Sigmoid colon (tissue), 7 donors: ENCODE measurements around the gene SH2D1A. TPM values are rescaled to one million over a fixed set of nuclear protein-coding genes. Genes with fewer than 3 reads are reported as not detected.

Source experiments
- DNase-seq: peaks from one replicate; pipeline ENCODE4 v3.0.0-alpha.2; 2019
- H3K27ac ChIP-seq, 4 donors: fragments of 200-600 bp; sonication (generic); one replicate each; pipeline ENCODE4 v1.5.1; 2016 to 2019; ENCODE audit warnings: mild to moderate bottlenecking in 1 of 4
- H3K27me3 ChIP-seq, 3 donors: fragments of 200-600 bp; sonication (generic); one replicate each; pipeline ENCODE4 v1.5.1; 2019; ENCODE audit warnings: mild to moderate bottlenecking in 1 of 3
- H3K36me3 ChIP-seq, 4 donors: fragments of 200-600 bp; sonication (generic); one replicate each; pipeline ENCODE4 v1.5.1; 2016 to 2019
- H3K4me1 ChIP-seq, 4 donors: fragments of 200-600 bp; sonication (generic); one replicate each; pipeline ENCODE4 v1.5.1; 2017 to 2019
- H3K4me3 ChIP-seq, 4 donors: fragments of 200-600 bp; sonication (generic); one replicate each; pipeline ENCODE4 v1.5.1; 2017 to 2019; ENCODE audit warnings: mild to moderate bottlenecking in 2 of 4, moderate library complexity in 1 of 4
- H3K9me3 ChIP-seq, 4 donors: fragments of 200-600 bp in 3 of 4; sonication (generic) in 3 of 4; one replicate each; pipeline versions ENCODE4 v1.5.1 to v1.6.1; 2013 to 2019
- CTCF ChIP-seq, 4 experiments: fragments of 450-650 bp in 3 of 4; fragments of 200-600 bp in 1 of 4; IDR thresholded peaks; one replicate each; pipeline ENCODE4 v1.5.1; 2016 to 2019; ENCODE audit warnings: antibody characterized with exemption in 4 of 4, mild to moderate bottlenecking in 3 of 4, moderate library complexity in 2 of 4
- EP300 ChIP-seq, 4 donors: sonication (generic); formaldehyde crosslinking; IDR thresholded peaks; one replicate each; pipeline ENCODE4 v1.6.1; 2017; ENCODE audit warnings: antibody characterized with exemption in 4 of 4
- POLR2A ChIP-seq, 2 donors: fragments of 450-650 bp; IDR thresholded peaks; one replicate each; pipeline ENCODE4 v1.6.1; 2016; ENCODE audit warnings: antibody characterized with exemption in 2 of 2, mild to moderate bottlenecking in 2 of 2, moderate library complexity in 2 of 2
- POLR2AphosphoS5 ChIP-seq, 4 donors: sonication (generic); formaldehyde crosslinking; IDR thresholded peaks; one replicate each; pipeline ENCODE4 v1.6.1; 2017; ENCODE audit warnings: antibody characterized with exemption in 4 of 4
- WGBS, 2 donors: extraction: QIAGEN DNeasy Blood & Tissue Kit; methylation state at CpG; one replicate each; pipeline ENCODE4 v1.1.7; 2013; 5-methylcytosine and 5-hydroxymethylcytosine counted together
- intact Hi-C: fragments of 100-400 bp; cut with DNase I; formaldehyde crosslinking; loops from one replicate; pipeline ENCODE4 v1.15.1; 2023
- polyA plus RNA-seq, 3 donors: library from polyadenylated mRNA; stranded (reverse); fragments of 200-250 nt; gene quantifications; one replicate each; pipeline ENCODE4 v1.2.3, GENCODE V29; 2013
- total RNA-seq, 4 donors: library from RNA; depleted of rRNA; stranded (reverse); fragments of >200 nt; gene quantifications; one replicate each; pipeline ENCODE4 v1.1.0, GENCODE V29; 2016
- donor health status: healthy with polysubstance abuse.
- donor health status: Bipolar disorder and iron deficiency.
- donor health status: healthy.

Gene SH2D1A
- total and polyA plus RNA-seq, 7 donors = 0.14 to 6.5 (median 0.33) TPM; not detected in 2

GRCh38 chrX:124369722-124370121 is 23.4 kb downstream of the SH2D1A start:
- no peak overlapping the region for H3K4me3 ChIP-seq

GRCh38 chrX:124373348-124373747 is 27.0 kb downstream of the SH2D1A start:
- DNase-seq = no peak
- H3K9me3 ChIP-seq = no peaks in the 10 kb centered on the region
- H3K27me3 ChIP-seq = no peaks in the 10 kb centered on the region
- no peaks in the 10 kb centered on the region for H3K4me1 ChIP-seq
- WGBS, 2 donors = 77 to 97% methylated on average over 1 of the region's 1 CpG
- no peaks in the 10 kb centered on the region for H3K36me3 ChIP-seq
- TF ChIP-seq EP300 (IDR thresholded peaks at IDR 0.05) = no peak
- TF ChIP-seq POLR2AphosphoS5 (IDR thresholded peaks at IDR 0.05) = no peak
- no peak for TF ChIP-seq POLR2A (IDR thresholded peaks at IDR 0.05)
- no peak for TF ChIP-seq CTCF (IDR thresholded peaks at IDR 0.05)
- H3K4me3 ChIP-seq = no peak overlapping the region
- intact Hi-C loops = no loop called here
- no peak overlapping the region for H3K27ac ChIP-seq

More at GRCh38 chrX:124369722-124370121, 23.4 kb downstream of the SH2D1A start:
- no peak overlapping the region for H3K27ac ChIP-seq
- H3K36me3 ChIP-seq = no peaks in the 10 kb centered on the region
- intact Hi-C loops = no loop called here
- no peaks in the 10 kb centered on the region for H3K9me3 ChIP-seq
- no peaks in the 10 kb centered on the region for H3K27me3 ChIP-seq
- TF ChIP-seq POLR2AphosphoS5 (IDR thresholded peaks at IDR 0.05) = no peak
- no peak for TF ChIP-seq EP300 (IDR thresholded peaks at IDR 0.05)
- TF ChIP-seq POLR2A (IDR thresholded peaks at IDR 0.05) = no peak
- TF ChIP-seq CTCF (IDR thresholded peaks at IDR 0.05) = no peak
- no peaks in the 10 kb centered on the region for H3K4me1 ChIP-seq
- no peak for DNase-seq

- no peaks in the 10 kb centered on the region for H3K36me3 ChIP-seq
- intact Hi-C loops = no loop called here
- 46 to 84% methylated on average over 4 of the region's 4 CpGs for WGBS, 2 donors
- H3K4me1 ChIP-seq = no peaks in the 10 kb centered on the region
- no peak overlapping the region for H3K27ac ChIP-seq
- H3K9me3 ChIP-seq = no peaks in the 10 kb centered on the region
- H3K27me3 ChIP-seq = no peaks in the 10 kb centered on the region
- no peak for TF ChIP-seq POLR2AphosphoS5 (IDR thresholded peaks at IDR 0.05)
- TF ChIP-seq EP300 (IDR thresholded peaks at IDR 0.05) = no peak
- TF ChIP-seq CTCF (IDR thresholded peaks at IDR 0.05) = no peak
- no peak for TF ChIP-seq POLR2A (IDR thresholded peaks at IDR 0.05)
- H3K4me3 ChIP-seq = no peak overlapping the region
- no peak for DNase-seq
Observed at GRCh38 chrX:124378643-124379042, 32.3 kb downstream of the SH2D1A start.

- Histone ChIP-seq H3K4me3 (no peak overlapping the region), H3K36me3 (no peaks in the 10 kb centered on the region), H3K27ac (no peak overlapping the region), H3K27me3 (no peaks in the 10 kb centered on the region), H3K9me3 (no peaks in the 10 kb centered on the region), H3K4me1 (no peaks in the 10 kb centered on the region)
- DNase-seq = no peak
- intact Hi-C loops = no loop called here
- WGBS, 2 donors = 60 to 90% methylated on average over 4 of the region's 4 CpGs
- no peak for TF ChIP-seq CTCF (IDR thresholded peaks at IDR 0.05)
Observed at GRCh38 chrX:124383354-124383753, 37.0 kb downstream of the SH2D1A start.

- H3K27me3 ChIP-seq = no peaks in the 10 kb centered on the region
- H3K27ac ChIP-seq = no peak overlapping the region
- no peak overlapping the region for H3K4me3 ChIP-seq
- 71 to 86% methylated on average over 6 of the region's 6 CpGs for WGBS, 2 donors
- no peak for DNase-seq
- TF ChIP-seq EP300 (IDR thresholded peaks at IDR 0.05) (no peak), POLR2A (IDR thresholded peaks at IDR 0.05) (no peak)
- no peaks in the 10 kb centered on the region for H3K9me3 ChIP-seq
- no peaks in the 10 kb centered on the region for H3K36me3 ChIP-seq
- intact Hi-C loops = no loop called here
- no peaks in the 10 kb centered on the region for H3K4me1 ChIP-seq
Observed at GRCh38 chrX:124386401-124386800, 40.0 kb downstream of the SH2D1A start.
